T-helper 22 cell (primary cell): Measurements from ENCODE around the gene C4A.
"Not testable (repeated sequence)": the region's sequence is repeated elsewhere in the genome, so short reads cannot be mapped to it uniquely, and the experiment has no call there.

Experiments
- DNase-seq: peaks from one replicate; pipeline ENCODE4 v3.0.0-alpha.2; 2020; ENCODE audit warnings: low read depth

Gene C4A

DNA sequence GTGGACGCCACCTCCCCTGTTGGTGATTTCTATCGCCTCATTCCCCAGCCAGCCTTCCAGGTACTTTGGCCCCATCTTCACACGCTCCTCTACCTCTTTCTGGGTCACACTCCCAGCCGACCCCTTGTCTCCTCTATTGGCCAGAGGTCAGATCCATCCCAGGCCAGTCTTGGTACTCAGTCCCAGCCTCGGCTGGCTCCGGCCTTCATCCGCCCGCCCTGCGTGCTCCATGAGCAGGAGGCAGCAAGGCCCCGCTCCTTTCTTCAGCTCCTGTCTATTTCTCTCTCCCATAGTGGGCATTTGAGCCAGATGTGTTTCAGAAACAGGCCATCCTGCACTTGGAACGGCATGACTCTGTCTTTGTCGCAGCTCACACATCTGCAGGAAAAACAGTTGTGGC, 20.2 kb upstream of the C4A start:
- DNase-seq, result no peak

DNA sequence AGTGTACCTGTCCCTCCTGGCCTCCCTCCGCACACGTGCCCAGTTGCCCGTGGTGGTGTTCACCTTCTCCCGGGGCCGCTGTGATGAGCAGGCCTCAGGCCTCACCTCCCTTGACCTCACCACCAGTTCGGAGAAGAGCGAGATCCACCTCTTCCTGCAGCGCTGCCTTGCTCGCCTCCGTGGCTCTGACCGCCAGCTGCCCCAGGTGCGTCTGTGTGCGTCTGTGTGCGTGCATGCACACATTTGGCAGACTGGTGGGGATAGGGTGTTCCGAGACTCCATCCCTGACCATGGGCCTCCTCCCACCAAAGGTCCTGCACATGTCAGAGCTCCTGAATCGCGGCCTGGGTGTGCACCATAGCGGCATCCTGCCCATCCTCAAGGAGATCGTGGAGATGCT, 17.9 kb upstream of the C4A start:
- DNase-seq, result no peak

DNA sequence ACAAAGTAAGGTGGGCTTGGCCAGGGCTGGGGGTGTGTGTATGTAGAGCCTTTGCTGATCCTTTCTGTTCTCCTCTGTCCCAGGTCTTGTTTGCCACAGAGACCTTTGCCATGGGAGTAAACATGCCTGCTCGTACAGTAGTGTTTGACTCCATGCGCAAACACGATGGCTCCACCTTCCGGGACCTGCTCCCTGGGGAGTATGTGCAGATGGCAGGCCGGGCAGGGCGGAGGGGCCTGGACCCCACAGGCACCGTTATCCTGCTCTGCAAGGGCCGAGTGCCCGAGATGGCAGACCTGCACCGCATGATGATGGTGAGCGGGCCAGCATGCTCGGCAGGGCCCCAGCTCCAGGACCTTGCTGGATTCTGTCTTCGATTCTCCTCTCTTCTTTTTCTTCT, 16.2 kb upstream of the C4A start:
- no peak for DNase-seq

DNA sequence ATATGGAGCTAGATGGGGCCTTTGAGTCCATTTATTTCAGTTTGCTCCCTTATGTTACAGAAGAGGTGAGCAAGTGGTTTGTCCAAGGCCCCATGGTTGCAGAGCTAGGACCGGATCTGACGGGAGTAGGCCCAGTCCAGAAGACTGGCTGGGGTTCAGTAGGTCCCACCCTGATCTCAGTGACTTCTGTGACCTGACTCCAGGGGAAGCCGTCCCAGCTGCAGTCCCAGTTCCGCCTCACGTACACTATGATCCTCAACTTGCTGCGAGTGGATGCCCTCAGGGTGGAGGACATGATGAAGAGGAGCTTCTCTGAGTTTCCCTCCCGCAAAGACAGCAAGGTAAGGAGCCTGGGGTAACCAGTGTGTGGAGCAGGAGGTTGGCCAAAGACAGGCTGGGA, 15.4 kb upstream of the C4A start:
- DNase-seq, result no peak

DNA sequence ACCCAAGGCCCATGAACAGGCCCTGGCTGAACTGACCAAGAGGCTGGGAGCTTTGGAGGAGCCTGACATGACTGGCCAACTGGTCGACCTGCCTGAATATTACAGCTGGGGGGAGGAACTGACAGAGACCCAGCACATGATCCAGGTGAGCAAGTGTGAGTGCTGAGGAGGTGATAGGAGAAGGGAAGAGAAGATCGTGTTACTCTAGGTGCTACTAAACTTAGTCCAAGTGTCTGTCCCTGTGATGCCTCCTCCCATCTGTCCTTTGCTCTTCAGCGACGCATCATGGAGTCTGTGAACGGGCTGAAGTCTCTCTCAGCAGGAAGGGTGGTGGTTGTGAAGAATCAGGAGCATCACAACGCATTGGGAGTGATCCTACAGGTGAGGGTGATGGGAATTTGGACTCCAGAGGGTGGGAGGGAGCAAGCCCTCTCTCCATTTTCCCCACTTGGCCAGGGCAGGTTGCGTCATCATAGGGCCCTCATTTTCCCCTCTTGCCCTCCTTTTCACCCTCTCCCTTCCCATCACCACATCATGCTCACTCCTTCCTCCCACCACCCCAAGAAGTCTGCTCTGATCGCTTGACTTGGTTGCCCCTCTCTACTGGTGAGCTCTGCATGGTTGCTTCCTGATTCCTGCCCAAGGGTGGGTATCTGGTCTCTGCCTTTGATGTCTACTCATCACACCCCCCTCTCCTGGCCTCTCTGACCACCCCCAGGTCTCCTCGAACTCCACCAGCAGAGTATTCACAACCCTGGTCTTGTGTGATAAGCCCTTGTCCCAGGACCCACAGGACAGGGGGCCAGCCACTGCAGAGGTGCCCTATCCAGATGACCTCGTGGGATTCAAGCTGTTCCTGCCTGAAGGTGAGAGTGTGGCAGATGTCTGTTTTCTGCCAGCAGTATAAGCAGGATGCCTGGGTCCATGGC, 14.6 kb upstream of the C4A start:
- no peak for DNase-seq

DNA sequence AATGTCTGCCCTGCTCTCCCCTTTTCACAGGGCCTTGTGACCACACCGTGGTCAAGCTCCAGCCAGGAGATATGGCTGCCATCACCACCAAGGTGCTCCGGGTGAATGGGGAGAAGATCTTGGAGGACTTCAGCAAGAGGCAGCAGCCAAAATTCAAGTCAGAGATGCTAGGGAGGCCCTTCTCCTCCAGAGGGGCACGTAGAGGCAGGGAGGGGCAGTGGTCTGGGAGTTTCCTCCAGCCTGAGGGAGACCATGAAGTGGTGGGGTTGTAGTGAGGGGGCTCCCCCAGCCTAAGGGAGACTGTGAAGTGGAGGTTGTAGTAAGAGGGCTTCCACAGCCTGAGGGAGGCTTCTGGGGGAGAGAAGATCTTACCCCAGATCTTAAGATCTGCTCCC, 13.9 kb upstream of the C4A start:
- DNase-seq, result no peak

DNA sequence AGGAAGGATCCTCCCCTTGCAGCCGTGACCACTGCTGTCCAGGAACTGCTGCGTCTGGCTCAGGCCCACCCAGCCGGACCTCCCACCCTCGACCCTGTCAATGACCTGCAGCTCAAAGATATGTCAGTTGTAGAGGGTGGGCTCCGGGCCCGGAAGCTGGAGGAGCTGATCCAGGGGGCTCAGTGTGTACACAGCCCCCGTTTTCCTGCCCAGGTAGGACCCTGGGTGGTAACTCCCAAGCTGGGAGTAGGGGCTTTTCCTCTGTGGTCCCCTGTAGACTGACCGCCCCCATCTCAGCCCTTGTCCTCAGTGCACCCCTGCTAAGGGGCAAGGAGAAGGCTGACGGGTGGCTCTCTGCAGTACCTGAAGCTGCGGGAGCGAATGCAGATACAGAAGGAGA, 13.5 kb upstream of the C4A start:
- DNase-seq, result no peak

DNA sequence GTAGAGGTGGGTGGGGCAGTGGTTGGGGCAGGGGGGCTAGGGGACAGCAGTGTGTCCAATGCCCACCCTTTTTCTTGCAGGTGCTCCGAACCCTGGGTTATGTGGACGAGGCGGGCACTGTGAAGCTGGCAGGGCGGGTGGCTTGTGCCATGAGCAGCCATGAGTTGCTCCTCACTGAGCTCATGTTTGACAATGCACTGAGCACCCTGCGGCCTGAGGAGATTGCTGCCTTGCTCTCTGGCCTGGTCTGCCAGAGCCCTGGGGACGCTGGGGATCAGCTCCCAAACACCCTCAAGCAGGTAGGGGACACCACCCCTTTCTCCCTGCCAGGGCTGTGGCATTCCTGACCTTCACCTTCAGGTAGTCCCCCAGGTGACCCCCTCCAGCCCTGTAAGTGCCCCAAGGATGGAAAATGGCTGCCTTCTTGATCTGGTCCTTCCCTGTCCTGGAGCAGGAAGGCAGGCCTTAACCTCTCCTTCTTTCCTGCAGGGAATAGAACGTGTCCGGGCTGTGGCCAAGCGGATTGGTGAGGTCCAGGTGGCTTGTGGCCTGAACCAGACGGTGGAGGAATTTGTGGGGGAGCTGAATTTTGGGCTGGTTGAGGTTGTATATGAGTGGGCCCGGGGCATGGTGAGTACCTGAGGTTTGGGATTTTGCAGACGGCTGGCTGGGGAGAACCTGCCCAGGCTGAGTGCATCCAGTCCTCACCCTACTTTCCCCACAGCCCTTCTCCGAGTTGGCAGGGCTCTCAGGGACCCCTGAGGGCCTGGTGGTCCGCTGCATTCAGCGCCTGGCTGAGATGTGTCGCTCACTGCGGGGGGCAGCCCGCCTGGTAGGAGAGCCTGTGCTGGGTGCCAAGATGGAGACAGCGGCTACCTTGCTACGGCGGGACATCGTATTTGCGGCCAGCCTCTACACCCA, 12.8 kb upstream of the C4A start:
- DNase-seq, result no peak

DNA sequence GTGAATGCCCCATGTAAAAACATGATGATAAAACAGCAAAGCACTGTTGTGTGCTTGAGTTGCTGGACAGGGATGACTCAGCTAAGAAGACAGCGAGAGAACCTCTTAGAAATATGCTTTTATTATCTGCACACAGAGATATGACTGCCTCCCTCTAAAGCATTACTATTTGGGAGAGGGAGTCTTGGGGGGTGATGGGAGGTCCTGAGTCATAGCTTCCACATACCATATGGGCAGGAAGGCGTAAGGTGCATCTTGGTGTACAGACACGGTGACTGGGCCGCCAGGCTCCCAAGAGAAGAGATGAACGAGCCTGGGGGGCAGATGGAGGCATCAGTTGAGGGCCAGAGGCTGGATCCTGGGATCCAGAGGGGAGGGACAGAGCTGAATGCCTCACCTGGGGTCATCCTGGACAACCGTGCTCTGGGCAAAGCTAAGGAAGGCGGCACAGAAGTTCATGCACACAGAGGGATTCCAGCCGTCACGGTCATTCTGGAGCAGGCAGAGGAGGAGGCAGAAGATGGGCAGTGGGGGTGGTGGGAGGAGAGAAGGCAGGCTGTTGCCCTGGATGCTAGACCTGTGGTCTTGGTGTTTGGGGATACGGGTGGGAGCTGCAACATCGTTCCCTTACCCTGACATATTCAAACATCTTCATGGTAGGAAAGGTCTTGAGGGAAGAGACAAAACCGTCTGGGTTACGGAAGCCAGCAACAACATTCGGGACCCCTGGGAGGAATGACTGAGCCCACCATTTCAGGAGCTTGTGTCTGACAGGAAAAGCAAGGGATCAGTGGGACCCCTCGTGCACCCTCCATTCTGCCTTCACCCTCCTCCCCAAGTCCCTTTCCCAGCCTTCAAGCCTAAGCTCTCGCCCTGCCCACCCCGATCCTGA, 11.9 kb upstream of the C4A start:
- no peak for DNase-seq

DNA sequence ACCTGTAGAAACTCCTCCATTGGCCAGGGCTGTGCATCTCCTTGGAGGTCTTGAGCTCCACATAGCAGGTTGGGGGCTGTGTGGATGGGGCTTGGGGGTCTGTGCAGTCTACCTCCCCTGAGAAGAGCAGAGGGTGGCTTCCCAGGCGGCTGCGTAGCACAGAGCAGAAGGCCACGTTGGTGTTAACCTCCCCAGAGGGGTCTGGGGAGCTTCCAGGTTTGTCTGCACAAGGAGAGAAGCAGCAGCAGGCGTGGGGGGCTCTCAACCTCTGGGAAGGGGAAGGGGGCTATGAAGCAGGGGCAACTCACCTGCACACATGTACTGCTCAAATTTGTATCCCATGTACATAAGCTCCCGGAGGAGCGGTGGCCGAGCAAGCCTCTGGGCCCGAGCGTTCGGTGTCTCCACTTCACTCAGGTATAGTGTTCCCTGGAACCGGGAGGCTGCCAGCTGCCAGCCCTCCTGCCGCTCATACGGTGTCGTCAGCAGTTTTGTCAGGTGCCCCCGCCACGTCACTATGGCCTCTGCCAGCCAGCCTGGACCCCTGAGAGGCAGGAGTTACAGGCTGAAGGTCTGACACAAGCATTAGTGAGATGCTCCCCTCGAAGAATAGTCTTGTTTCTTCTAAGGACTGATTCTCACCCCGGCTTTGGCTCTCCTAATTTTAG, 11.1 kb upstream of the C4A start:
- DNase-seq, result no peak

DNA sequence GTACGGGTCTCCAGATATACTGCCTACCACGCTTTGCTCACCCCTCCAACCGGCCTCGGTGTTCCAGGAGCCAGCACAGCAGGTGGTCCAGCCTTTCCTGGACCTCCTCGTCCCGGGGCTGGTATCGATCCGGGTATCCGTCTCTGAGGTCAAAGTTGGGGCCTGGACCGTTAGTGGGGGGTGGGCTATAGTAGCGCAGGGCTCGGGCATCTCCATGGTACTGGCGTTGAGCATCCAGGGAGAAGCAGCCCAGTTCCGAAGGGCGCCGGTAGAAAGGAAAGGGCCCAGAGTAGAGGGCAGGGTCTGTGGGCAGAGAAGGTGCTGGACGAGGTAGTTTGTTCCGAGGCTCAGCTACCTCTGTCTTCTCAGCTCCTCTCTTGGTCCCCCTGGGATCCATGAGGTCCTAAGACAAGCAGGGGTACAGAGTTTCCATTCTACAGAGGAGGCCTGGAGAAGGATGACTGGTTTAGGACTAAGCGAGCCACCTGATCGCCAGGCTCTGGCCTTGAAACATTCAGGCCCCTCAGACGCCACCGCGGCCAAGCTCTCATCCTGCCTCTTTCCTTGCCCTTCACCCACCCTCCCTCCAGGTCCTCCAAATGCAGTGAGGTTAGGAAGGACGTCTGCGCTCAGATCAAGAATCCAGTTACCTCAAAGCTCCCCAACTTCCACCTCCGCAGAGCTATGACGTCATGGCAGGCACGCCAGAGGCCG, 10.4 kb upstream of the C4A start:
- no peak for DNase-seq

DNA sequence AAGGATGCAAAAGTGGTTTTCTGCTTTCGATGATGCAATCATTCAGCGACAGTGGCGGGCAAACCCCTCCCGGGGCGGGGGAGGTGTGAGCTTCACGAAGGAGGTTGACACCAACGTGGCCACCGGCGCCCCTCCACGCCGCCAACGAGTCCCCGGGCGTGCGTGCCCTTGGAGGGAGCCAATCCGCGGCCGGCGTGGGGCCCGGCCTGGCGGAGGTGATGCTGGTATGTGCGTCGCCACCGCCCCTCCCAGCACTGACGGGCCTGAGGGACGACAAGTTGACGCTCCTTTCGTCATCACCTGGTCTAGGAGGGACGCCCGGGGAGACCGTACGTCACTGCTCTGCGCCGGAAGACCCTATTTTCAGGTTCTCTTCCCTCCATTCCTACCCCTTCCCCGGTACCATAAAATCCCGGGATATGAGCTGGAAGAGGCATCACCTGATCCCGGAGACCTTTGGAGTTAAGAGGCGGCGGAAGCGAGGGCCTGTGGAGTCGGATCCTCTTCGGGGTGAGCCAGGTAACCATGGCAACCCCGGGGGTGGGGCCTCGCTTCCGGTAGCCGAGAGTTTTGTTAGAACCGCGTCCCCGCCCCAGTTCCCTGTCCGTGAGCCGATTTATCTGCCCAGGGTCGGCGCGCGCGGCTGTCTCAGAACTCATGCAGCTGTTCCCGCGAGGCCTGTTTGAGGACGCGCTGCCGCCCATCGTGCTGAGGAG, 9.7 kb upstream of the C4A start, which contains the start of gene DXO:
DXO (minus strand) TSS at position 146 of the 716 bp plus-strand sequence. CDS start 463 bp downstream, outside the sequence.
- DNase-seq, result peak; percentile 98

DNA sequence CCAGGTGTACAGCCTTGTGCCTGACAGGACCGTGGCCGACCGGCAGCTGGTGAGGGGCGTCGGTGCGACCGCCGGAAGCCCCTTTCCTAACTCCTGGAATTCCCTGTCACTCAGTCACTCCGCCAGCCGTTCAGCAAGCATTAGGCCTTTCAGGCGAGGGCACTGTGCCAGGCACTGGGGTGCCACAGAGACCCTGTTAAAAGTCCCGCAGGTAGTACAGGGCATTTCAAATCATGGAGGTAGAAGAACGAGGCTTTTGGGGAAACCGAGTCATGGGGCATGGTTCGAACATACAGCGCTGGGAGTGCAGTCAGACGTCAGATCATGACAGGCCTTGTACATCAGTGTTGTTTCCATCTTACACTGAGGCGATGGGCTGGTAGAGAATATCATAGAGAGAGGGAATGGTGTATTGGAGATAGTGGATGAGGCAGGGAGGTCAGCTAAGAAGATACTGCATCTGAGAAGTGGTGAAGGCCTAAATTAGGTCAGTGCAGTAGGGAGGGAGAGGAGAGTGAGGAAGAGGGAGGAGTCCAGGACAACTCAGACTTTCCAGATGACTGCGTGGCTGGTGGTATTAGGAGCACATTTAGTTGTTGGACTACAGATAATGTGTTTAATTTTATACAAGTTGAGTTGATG, 9.0 kb upstream of the C4A start:
- no peak for DNase-seq

DNA sequence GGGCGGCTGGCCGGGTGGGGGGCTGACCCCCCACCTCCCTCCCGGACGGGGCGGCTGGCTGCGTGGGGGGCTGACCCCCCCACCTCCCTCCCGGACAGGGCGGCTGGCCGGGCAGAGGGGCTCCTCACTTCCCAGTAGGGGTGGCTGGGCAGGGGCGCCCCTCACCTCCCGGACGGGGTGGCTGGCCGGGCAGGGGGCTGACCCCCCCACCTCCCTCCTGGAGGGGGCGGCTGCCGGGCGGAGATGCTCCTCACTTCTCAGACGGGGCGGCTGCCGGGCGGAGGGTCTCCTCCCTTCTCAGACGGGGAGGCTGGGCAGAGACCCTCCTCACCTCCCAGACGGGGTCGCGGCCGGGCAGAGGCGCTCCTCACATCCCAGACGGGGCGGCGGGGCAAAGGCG, 5.8 kb upstream of the C4A start:
- DNase-seq, result not testable (repeated sequence)

DNA sequence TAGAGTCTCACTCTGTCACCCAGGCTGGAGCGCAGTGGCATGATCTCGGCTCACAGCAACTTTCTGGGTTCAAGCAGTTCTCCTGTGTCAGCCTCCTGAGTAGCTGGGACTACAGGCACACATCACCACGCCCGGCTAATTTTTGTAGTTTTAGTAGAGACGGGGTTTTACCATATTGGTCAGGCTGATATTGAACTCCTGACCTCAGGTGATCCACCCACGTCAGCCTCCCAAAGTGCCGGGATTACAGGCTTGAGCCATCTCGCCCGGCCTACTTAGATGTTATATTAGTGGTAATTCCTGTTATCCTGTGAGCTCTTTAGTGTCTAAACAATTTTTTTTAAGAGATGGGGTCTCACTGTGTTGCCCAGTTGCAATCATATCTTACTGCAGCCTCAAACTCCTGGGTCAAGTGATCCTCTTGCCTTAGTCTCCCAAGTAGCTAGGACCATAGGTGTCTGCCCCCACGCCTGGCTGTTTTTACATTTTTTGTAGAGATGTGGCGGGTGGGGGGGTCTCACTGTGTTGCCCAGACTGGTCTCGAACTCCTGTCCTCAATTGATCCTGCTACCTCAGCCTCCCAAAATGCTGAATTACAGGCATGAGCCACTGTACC, 3.9 kb upstream of the C4A start:
- no peak for DNase-seq

DNA sequence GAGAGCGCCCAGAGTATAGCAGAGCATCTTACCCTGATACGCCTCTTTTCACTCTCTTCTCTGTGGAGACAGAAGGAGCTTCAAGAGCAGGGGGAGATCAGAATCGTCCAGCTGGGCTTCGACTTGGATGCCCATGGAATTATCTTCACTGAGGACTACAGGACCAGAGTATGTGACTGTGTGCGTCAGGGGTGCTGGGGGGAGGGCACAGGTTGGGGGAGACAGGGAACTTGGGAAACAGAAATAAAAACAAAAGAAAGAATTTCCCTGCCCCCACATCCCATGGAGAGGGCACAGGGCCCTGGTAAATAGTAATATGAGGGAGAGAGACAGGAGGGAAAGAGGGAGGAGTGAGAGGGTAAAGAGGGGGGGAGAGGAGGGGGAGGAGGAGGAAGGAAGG, 3.0 kb upstream of the C4A start:
- DNase-seq, result no peak

DNA sequence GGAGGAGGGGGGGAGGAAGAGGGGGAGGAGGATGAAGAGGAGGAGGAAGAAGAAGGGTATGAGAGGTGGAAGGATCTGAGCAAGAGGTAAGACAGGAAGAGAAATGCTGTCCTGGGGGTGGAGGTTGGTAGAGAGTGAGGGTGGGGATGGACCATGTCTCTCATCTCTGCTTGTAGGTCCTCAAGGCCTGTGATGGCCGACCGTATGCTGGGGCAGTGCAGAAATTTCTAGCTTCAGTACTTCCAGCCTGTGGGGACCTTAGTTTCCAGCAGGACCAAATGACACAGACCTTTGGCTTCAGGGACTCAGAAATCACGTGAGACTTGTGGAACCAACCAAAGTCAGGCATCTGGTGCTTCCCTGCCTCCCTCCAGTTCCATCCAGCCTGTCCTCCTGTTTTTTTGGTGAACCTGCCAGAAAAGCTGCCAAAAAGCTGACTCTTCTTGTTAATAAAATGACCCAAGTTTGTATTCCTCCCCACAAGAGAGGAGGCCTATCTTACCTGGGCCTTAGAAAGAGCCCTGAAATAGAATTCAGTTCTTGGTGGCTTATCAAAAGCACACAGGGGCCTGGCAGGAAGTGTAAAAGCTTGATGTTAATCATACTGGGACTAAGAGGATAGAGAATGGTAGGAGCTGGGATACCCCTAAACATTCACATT, 2.5 kb upstream of the C4A start:
- no peak for DNase-seq

DNA sequence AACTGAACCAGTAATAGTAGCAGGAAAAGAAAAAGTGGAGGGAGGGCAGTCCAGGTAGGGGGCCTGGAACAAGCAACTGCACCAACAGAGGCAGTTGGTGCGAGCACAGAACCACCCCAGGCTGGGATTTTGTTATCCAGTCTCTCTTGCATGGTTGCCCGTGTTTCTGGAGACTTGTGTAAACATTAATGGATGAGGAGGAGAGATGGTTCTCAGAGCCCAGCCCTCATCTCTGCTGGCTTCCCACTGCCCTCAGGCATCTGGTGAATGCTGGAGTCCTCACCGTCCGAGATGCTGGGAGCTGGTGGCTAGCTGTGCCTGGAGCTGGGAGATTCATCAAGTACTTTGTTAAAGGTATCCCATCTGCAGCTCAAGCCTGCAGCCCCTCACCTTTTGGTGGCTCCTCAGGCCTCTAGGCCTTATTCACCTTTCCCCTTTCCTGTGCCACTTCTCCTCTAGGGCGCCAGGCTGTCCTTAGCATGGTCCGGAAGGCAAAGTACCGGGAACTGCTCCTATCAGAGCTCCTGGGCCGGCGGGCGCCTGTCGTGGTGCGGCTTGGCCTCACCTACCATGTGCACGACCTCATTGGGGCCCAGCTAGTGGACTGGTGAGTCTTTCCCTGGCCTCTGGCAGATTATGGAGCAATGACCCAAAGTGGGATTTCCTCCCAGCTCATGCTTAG, 1.5 kb upstream of the C4A start:
- not testable (repeated sequence) for DNase-seq
